ENCODE measurements around the gene COL25A1.

The COL25A1 gene

DNA sequence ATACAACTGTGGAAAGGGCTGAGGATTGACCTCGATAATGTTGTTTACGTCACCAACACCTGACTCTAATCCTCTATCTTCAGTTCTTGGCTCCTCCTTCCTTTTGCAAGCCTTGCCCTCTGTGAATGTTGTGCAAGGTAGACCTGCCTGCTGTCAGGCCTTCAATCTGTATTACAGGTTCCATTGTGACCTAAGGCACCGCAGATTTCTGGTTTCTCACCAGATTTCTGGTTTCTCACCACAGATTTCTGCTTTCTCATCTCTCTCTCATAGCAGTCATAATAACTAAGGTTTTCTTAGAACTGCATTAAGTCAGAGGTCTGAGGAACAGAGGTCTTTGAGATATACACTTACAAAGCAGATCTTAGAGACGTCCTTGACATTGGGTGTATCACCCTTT, 488.1 kb downstream of the COL25A1 start:
- no peak for DNase-seq (ENCODE audit: low read depth in 2 of 2)

DNA sequence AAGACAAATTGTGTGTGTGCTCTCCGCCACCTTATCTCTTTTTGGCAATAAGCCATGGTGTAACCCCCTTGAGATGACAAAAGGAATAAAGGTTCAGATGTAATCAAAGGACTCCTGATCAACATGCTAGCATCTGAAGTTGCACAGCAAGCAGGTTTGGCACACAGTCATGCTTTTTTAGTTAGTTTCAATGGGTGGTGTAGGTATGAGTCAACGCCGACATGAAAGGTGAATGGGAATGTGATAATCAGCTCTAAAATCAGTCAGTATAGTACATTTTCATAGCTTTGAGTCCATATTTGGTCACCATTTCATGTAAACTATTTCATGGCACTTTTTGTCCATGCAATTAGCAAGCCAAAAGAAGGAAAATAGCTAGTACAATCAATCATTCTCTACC, 489.2 kb downstream of the COL25A1 start:
- no peak for DNase-seq (ENCODE audit: low read depth in 2 of 2)

DNA sequence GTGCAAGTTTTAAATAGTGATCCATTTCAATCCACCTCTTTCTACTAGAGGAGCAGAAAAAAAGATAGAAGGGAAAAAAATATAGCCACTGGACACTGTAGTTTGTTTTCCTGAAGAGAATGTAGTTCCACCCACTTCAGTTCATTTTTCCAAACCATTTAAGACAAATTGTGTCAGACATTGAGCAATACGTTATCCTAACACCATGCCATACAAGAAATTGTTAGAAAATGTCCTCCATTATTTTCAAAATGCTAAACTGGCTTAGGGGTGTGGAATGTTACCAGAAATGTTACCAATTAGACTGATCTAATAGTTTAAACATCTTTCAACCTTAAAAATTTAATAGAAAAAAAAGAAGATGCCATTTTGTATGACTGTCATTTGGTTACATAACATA, 491.0 kb downstream of the COL25A1 start:
- DNase-seq (ENCODE audit: low read depth in 2 of 2), result no peak

GRCh38 chr4:108810087-108810486, 492.4 kb downstream of the COL25A1 start:
- no peak for DNase-seq (ENCODE audit: low read depth in 2 of 2)

GRCh38 chr4:108804648-108805273, 497.7 kb downstream of the COL25A1 start:
- no peak for DNase-seq (ENCODE audit: low read depth in 2 of 2)

- DNase-seq (ENCODE audit: low read depth in 2 of 2), result no peak
Observed at GRCh38 chr4:108799306-108799705, 503.2 kb downstream of the COL25A1 start.

- DNase-seq (ENCODE audit: low read depth in 2 of 2), result no peak
Observed at GRCh38 chr4:108796173-108796572, 506.3 kb downstream of the COL25A1 start.

- DNase-seq (ENCODE audit: low read depth in 2 of 2), result no peak
Observed at GRCh38 chr4:108795733-108796132, 506.7 kb downstream of the COL25A1 start.

GRCh38 chr4:108794136-108794535, 508.3 kb downstream of the COL25A1 start:
- no peak for DNase-seq (ENCODE audit: low read depth in 2 of 2)

- DNase-seq (ENCODE audit: low read depth in 2 of 2), result no peak
Observed at GRCh38 chr4:108793415-108793814, 509.0 kb downstream of the COL25A1 start.

DNA sequence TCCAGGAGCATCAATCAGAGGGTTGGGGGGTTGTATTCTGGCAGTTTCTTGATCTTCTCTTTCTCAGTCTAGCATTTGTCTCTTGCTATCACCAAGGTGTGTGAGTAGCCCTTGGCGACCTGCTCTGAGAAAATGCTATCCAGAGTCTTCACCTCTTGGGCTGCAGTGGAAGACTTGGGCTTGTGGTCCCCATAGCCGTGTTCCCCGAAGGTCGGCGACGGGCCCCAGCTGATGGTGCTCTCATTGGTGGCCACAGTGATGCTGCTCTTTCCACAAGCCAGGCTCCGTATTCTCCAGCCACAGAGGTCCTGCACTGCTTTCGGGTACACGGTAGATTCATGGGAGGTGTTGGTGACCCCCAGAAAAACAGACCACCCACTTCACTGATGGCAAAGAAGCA, 513.7 kb downstream of the COL25A1 start:
- DNase-seq (ENCODE audit: low read depth in 2 of 2), result no peak

DNA sequence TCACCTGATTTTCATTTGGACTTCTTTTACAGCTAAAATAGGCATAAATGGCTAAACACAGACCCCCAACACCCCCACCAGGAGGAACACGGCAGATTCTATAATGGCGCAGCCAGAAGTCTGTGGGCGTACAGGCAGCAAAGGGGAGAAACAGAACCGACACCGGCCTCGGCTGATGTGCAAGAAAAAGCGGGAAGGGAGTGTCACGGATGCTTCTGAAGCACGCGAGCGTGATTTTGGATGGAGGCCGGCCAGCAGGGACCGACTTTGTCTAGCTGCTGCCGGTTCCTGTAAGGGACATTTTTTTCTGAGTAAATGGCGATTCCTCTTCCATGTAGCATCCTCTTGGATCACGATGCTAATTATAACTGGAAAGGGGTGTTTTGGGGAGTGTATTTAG, 514.7 kb downstream of the COL25A1 start:
- no peak for DNase-seq (ENCODE audit: low read depth in 2 of 2)

- DNase-seq (ENCODE audit: low read depth in 2 of 2), result no peak
Observed at GRCh38 chr4:108787106-108787505, 515.4 kb downstream of the COL25A1 start.

- no peak for DNase-seq (ENCODE audit: low read depth in 2 of 2)
Observed at GRCh38 chr4:108786351-108786750, 516.1 kb downstream of the COL25A1 start.

DNA sequence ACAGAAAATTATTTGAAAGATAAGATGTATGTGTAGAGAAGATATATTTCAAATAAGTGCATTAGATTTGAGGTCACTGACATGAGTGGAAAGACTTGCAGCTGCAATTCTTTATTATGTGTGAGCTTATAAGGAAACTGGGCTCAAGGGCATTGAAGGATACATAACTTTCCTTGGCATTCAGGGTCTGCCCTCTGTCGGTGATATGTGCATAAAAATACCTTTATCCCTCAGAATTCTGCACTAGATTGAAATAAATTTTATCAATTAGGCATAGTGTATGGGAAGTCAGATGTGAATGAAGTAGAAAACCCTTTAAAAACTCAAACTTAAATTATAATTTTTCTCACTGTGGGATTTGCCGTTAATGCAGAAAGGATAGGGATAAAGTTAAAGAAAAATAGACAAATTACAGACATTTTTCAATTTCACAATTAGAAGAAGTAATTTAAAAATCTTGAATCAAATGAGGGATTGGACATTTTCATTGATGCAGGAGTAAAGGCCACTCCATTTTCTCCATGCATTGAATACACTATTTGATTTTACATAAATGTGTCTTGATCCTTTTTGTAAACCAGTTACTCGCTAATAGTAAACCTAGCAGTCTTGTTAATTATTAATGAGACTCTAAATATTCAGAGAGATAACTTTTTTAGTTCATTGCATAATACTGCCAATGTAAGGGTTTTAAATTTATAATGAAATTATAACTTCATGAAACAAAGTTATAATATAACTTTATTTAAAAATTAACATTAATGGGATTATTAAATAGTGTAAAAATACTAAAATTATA, 518.6 kb downstream of the COL25A1 start:
- DNase-seq (ENCODE audit: low read depth in 2 of 2), result no peak

DNA sequence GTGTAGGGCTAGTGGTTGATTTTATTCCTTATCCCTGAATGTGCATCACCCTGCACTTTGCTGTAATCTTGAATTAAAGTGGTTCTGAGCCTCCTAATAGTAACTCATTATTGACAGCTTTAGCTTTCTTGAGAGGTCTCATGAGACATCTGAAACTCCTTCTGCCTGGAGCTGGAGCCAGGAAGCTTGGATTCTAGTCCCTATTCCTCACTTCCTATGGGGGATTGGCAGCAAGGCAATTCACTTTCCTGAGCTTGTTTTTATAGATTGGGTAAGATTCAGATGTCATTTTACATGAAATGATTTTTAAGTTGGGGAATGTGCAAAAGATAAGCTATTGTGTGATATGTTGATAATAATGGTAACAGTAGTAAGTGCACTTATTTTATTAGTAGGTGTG, 522.5 kb downstream of the COL25A1 start:
- no peak for DNase-seq (ENCODE audit: low read depth in 2 of 2)

DNA sequence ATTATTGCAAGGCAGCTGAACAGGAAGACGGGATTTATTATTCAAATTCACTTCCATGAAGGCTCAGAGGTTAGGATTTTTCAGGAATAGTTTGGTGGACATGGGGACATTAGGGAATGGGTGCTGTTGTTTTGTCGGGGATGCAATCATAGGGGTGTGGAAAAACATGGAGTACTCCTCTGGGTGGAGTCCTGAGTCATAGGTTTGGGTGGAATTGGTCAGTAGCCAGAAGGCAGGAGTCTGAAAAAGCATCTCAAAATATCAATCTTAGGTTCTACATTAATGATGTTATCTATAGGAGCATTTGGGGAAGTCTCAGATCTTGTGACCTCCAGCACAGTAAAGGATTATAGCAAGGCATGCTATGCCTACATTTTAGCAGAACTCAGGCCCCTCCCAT, 525.1 kb downstream of the COL25A1 start:
- no peak for DNase-seq (ENCODE audit: low read depth in 2 of 2)

- no peak for DNase-seq (ENCODE audit: low read depth in 2 of 2)
Observed at GRCh38 chr4:108775921-108776320, 526.5 kb downstream of the COL25A1 start.

- DNase-seq (ENCODE audit: low read depth in 2 of 2), result no peak
Observed at GRCh38 chr4:108774809-108775530, 527.5 kb downstream of the COL25A1 start.

DNA sequence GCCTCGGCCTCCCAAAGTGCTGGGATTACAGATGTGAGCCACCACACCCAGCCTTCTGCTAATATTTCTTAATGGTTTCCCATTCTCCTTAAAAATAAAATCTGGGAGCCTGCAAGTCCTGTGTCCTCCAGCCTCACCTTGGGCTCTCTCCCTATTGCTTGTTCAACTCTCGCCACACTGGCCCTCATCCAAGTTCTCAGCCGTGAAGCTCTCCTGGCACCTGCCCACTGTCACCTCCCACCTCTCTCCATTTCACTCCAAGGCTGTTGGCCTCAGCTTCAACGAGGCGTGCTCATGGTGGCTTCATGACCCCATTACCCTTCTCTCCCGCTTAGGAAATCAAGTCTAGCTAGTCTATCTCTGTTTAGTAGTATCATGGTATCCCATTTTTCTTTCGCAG, 530.1 kb downstream of the COL25A1 start:
- DNase-seq (ENCODE audit: low read depth in 2 of 2), result no peak

GRCh38 chr4:108766058-108766457, 536.4 kb downstream of the COL25A1 start:
- DNase-seq (ENCODE audit: low read depth in 2 of 2), result no peak

GRCh38 chr4:108763986-108764385, 538.5 kb downstream of the COL25A1 start:
- no peak for DNase-seq (ENCODE audit: low read depth in 2 of 2)

GRCh38 chr4:108763226-108763593, 539.2 kb downstream of the COL25A1 start:
- no peak for DNase-seq (ENCODE audit: low read depth in 2 of 2)
